ENCODE results near the gene NFX1.
"Not testable (repeated sequence)": the region's sequence is repeated elsewhere in the genome, so short reads cannot be mapped to it uniquely, and the experiment has no call there.

The NFX1 gene

DNA sequence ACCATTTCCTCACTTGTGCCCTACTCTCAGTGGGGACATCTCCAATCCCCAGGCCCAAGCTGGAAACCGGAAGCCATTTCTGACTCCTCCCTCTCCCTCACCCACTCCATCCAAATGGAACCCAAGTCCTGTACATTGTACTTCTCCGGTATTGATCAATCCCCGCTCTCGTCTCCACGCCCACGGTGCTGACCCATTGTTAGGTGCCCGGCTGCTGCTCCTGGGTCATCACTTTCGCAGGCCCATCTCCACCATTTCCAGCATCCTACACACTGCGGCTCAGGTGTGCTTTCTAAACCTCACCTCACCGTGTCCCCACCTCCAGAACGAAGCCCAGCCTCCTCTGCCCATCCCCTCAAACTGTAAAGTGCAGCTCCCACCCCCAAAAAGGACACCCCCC lies 93.1 kb downstream of the NFX1 start:
- not testable (repeated sequence) for FAIRE-seq; DNase-seq (ENCODE audit: extremely low spot score, insufficient read length, low read depth)

- not testable (repeated sequence) for DNase-seq (ENCODE audit: extremely low spot score, insufficient read length, low read depth); FAIRE-seq
Measured at GRCh38 chr9:33385536-33385935, 95.2 kb downstream of the NFX1 start.

GRCh38 chr9:33385979-33386640 lies 95.8 kb downstream of the NFX1 start:
- not testable (repeated sequence) for FAIRE-seq; DNase-seq (ENCODE audit: extremely low spot score, insufficient read length, low read depth)

- not testable (repeated sequence) for FAIRE-seq; DNase-seq (ENCODE audit: extremely low spot score, insufficient read length, low read depth)
Measured at GRCh38 chr9:33386641-33386996, 96.3 kb downstream of the NFX1 start.

GRCh38 chr9:33386998-33387397 lies 96.7 kb downstream of the NFX1 start:
- DNase-seq (ENCODE audit: extremely low spot score, insufficient read length, low read depth); FAIRE-seq: not testable (repeated sequence)

DNA sequence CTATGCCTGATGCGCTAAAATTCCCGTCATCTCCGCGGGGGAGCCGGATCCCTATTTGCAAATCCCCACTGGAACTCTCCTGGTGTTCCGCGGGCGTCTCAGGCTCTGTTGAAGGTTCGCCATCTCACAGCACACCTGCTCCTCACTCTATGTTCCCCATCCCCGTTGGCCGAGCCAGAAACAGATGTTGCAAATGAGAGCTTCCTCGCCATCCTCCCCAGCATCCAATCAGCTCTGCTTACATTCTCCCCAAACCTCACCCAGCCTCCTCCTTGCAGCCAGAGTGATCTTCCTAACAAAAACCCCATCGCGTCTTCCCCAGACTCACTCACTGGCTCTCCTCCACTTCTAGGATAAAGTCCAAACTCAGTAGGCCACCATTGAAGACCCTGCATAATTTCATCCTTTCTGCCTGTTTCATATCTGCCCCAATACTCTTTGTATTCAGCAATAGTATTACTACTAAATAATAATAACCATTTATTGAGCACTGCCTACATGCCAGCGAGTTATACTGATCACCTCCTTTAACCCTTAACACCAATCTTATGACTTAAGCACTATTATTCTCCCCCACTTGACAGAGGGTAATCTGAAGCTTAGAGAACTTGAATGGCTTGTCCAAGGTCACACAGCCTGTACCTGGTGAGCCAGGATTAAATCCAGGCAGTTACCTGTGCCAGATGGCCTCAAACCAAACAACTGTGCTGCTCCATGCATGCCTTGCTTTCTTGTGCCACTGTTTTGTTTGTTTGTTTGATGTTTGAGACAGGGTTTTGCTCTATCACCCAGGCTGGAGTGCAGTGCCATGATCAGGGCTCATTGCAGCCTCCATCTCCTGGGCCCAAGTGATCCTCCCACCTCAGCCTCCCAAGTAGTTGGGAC lies 98.0 kb downstream of the NFX1 start:
- no peak for FAIRE-seq

DNA sequence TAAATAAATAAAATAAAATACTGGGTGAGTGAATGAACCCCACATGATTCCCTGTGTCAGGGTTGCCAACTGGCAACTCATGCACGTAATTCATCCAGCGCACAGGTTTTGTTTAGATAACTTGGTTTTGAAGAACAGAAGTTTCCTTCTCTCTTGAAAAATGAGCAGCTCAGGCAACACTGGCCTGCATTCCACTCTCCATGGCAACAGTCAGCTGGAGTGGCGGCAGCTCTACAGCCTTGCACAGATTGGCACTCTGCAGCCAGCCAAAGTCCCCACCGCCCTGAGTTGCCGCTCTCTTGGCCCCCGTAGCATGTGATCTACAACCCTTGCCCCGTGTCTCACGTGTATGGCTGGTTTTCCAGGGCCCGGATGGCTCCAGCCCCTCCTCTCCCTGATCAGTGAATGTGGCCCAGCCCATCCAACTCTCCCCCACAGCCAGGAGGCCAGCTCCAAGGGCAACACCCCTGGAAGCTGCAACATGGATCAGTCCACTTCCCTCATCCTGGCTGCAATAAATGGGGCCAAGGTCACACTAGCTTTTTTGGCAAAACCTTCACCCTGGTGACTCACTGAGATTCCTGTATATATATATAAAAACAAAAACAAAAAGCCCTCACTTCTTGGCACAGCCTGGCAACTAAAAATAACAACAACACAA lies 100.9 kb downstream of the NFX1 start:
- FAIRE-seq; DNase-seq (ENCODE audit: extremely low spot score, insufficient read length, low read depth): not testable (repeated sequence)

More for the DNA sequence above, 98.0 kb downstream of the NFX1 start:
- DNase-seq (ENCODE audit: extremely low spot score, insufficient read length, low read depth), result no peak

DNA sequence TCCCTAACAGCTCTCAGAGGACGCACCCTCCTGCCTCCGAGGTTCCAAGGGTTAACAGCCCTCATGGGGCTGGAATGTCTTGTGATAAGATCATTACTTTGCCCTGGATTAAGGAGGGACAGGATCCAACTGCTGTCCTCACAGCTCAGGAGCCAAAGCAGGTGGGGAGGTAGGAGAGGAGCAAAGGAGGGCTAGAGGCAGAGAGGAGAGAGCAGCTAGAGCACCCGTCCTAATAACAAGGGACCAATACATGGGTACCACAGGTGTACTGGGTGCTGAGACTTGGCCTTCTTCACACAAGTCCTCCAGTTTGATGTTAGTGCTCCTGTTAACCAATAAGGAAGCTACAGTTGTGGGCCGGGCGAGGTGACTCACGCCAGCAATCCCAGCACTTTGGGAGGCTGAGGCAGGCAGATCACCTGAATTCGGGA lies 102.3 kb downstream of the NFX1 start:
- FAIRE-seq; DNase-seq (ENCODE audit: extremely low spot score, insufficient read length, low read depth): not testable (repeated sequence)

DNA sequence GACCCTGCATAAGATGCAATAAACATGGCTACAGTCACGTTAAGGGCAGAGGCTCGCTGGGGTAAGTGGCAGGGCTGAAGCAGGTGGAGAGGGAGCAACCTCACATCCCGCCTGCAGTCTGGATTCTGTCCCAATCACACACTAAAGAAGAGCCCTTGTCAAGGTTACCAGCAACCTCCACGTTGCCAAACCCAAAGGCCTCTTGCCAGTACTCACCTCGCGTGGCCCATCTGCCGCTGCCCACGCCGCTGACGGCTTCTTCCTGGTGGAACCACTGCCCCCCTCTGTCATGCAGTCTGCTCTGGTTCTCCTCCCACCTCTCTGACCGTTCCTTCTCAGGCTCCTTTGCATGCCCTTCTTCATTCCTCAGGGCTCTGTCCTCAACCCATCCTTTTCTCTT lies 103.3 kb downstream of the NFX1 start:
- FAIRE-seq (no peak), DNase-seq (ENCODE audit: extremely low spot score, insufficient read length, low read depth) (no peak)

DNA sequence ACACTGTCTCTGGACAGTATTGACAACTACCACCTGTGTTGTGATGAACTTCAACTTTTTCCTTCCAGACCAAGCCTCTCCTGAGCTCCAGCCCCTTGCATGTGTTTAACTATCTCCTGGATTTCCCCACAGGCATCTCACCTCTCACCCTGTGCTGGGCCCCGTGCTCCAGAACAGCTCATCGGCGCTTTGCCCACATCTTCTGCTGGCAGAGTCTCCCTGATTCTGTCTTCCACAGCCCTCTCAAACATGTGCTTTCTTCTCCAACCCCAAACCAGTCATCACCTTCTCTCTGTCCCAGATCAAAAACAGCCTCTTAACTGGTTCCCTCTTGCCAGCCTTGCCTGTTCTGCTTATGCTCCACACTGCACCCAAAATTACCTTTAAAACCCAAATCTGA lies 103.7 kb downstream of the NFX1 start:
- not testable (repeated sequence) for FAIRE-seq

DNA sequence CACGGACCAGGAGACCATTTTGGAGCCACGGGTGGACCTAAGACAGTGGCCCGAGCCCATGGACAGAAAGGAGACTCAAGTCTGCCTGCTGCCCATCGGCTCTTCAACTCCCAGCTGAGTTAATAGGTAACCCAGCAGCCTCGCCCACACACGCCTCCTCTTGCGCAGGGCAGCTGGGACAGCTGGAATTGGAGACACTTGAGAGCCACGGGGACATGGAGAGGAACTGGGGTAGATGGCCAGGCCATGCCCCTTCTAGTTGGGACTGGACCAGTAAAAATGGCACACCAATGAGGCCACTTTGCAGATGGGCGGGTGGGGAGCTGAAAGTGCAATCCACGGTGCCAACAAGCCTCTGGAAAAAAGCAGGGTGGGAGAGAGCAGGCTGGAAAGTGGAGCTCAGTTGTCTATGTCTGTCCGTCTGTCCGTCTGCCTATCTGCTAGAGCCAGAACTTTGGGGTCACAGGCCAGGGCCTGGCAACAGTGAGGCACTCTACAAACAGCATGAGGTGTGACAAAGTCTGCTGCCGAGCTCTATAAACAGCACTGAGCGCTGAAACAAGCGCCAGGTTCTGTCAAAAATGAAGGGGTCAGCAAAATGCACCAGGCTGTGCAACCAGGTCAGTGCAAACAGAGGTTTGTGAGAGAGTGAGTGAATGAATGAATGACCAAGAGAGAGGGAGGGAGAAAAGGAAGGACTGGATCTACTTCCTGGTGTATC lies 105.0 kb downstream of the NFX1 start:
- FAIRE-seq; DNase-seq (ENCODE audit: extremely low spot score, insufficient read length, low read depth): not testable (repeated sequence)

More for the DNA sequence above, 103.7 kb downstream of the NFX1 start:
- DNase-seq (ENCODE audit: extremely low spot score, insufficient read length, low read depth), result not testable (repeated sequence)

DNA sequence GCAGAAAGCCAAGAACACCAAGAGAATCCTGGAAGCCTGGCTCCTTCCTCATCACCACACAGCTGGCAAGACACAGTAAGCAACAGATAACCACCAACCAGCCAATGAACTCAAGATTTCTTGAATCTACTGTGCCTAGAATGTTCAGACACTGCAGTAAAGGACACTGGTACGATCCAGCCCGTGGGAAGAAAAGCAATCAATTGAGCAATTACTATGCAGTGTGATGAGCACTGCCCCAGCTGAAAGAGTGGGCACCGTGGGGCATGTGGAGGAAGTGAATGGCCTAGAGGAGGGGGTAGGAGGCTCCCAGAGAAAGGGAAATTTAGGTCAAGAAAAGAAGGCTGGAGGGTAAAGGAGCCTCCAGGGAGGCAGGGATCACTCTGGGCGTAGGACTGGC lies 107.5 kb downstream of the NFX1 start:
- FAIRE-seq; DNase-seq (ENCODE audit: extremely low spot score, insufficient read length, low read depth): not testable (repeated sequence)

DNA sequence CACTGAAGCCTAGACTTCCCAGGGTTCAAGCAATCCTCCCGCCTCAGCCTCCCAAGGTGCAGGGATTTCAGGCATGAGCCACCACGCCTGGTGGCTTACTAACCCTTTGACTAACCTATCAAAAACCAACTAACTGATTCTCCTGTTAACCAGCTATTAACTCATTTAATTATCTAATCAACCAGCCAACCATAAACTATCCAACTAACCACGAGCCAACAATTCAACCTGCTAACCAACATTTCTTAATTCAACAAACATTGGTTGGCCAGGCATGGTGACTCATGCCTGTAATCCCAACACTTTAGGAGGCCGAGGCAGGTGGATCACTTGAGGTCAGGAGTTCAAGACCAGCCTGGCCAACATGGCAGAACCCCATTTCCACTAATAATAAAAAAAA lies 108.7 kb downstream of the NFX1 start:
- FAIRE-seq; DNase-seq (ENCODE audit: extremely low spot score, insufficient read length, low read depth): not testable (repeated sequence)

DNA sequence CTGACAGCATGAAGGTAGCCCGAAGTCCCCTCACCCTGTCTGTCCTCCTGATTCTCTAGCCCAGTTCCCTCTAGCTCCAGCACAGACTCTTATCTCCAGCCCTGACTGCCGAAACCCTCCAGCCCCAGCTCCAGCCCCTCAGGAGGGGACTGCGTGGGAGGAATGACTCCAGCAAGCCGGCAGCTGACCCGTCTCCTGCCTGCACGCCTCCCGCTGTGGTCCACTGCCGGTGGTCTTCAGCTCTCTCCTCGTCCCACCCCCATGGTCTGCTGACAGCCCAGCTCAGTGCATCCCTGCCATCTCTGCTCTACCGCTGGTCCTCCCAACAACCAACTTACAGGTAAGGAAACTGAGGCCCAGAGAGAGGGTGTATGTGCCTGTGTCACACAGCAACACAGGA lies 111.5 kb downstream of the NFX1 start:
- not testable (repeated sequence) for DNase-seq (ENCODE audit: extremely low spot score, insufficient read length, low read depth); FAIRE-seq

- not testable (repeated sequence) for FAIRE-seq; DNase-seq (ENCODE audit: extremely low spot score, insufficient read length, low read depth)
Measured at GRCh38 chr9:33402371-33402770, 112.1 kb downstream of the NFX1 start, which contains the start of gene AQP7. TSS of gene AQP7 (minus strand) at chr9:33402568. CDS start at chr9:33401262, 1,306 bp downstream.

DNA sequence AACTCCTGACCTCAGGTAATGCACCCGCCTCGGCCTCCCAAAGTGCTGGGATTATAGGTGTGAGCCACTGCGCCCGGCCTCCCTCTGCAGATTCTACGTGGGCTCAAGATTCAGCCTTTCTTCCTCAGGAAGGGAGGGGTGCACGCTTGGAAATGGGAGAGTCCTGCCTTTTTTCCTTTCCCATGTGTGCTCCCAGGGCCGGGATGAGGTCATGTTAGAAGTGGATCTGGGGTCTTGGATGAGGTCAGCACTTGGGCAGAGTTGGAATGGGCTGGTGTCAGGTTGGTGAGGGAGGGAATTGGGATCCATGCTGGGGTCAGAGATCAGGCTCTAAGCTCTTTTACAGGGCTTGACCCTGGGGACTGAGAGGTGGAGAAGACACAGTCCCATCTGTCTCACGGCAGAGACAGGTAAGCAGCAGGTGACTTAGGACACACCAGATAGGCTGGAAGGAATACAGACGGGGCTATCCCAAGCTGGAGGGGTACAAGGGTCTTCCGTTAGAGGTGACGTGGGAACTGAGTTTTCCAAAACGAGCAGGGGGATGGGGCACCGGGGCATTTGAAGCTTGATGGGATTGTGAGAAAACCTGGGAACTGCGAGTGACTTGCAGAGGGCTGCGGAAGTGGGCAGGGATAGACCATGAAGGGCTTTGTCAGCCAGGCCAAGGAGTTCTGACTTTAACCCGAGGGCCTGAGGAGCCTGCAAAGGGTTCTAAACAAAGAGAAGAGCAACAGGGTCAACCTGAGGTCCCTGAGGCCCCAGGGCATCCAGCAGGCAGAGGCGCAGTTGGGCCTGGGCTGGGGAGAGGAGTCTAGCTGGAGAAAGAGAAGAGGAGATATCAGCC lies 113.8 kb downstream of the NFX1 start:
- no peak for DNase-seq (ENCODE audit: extremely low spot score, insufficient read length, low read depth)
- FAIRE-seq, result no peak

GRCh38 chr9:33404788-33405362 lies 114.6 kb downstream of the NFX1 start:
- FAIRE-seq, result no peak
- no peak for DNase-seq (ENCODE audit: extremely low spot score, insufficient read length, low read depth)

DNA sequence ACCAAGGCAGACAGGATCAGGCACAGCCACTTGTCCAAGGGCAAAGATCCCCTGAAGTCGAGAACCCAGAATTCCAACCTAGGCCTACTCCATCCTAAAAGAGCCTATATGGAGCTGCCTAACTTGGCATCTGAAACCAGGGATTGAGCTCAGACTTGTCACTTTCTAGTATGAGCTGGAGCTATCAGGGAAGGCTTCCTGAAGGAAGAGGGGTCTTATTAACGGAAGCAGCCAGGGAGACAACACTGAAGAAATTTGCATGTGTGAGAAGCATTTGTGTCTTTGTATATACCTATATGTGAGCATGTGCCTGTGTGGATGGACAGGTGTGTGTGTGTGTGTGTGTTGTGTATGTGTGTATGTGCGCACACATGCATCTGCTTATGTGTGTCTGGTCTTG lies 116.7 kb downstream of the NFX1 start:
- FAIRE-seq (no peak), DNase-seq (ENCODE audit: extremely low spot score, insufficient read length, low read depth) (no peak)

Data from GM18507 (cell line).